ENCODE results near the gene GINS3.

DNA sequence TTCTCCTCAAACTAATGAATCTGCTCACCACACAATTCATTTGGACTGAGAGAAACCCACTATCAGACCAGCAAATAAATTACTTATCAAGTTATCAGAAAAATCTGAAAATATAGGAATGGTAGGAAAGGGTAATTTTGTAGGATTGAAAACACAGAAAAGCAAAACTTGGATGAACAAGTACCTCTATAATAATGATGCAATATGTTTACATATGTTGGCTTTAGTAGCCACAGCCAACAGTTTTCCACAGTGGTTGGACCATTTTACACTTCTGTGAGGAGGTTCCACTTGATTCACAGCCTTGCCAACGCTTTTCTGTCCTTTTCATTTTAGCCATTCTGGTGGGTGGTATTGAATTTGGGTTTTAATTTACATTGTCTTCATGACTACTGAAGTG lies 10.6 kb upstream of the GINS3 start:
- TF ChIP-seq CTCF (IDR thresholded peaks at IDR 0.05; ENCODE audit: insufficient read depth, low read length) (no peak), POLR2AphosphoS5 (IDR thresholded peaks at IDR 0.05; ENCODE audit: low read depth) (no peak), GABPA (IDR thresholded peaks at IDR 0.05; ENCODE audit: low read depth) (no peak)

Measured in HL-60 (cell line).